Non-pigmented ciliary epithelial cell (primary cell): Measurements from ENCODE around the gene TBCA.
A peak's percentile ranks its signal among the peaks of the same experiment; 100 is the strongest.
"Not testable (repeated sequence)": the region's sequence is repeated elsewhere in the genome, so short reads cannot be mapped to it uniquely, and the experiment has no call there.

Source experiments
- DNase-seq: peaks from one replicate; pipeline ENCODE4 v3.0.0-alpha.2; 2010; ENCODE audit warnings: low read depth

Gene TBCA

DNA sequence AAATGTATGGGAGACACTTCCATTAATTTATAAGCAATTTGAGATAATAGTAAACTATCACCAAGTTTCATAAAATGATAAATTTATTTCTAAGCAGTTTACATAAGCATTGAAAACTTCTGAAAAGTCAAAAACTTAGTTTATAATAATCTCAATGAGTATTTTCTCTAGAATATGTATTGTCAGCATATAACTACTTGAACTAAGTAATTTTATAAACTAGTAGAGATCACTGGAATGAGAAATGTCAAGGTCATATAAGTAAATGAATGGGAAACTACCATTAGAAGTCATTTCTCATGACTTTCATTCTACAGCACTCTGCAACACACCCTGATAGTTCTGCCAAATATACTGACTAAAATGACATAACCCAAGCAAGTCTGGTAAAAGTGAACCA is 3.4 kb downstream of the TBCA start:
- DNase-seq, result no peak

DNA sequence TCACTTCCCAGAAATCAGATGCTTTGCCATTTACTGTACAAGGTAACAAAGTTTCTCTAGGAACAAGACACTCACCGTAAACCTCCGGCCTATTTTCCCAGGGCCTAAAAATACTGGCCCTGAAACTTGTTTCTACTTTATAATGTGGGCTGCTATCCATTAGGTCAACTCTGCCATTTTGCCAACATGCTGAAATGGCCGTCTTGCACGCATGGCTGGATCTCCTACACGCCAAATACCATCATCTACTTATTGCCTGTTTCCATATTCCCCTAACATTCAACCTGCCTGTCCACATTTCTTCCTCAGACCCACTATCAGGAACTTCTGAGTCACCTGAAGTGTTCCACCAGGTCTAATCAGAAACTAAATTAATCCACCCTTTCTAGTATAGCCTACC is 4.7 kb downstream of the TBCA start:
- DNase-seq, result no peak

DNA sequence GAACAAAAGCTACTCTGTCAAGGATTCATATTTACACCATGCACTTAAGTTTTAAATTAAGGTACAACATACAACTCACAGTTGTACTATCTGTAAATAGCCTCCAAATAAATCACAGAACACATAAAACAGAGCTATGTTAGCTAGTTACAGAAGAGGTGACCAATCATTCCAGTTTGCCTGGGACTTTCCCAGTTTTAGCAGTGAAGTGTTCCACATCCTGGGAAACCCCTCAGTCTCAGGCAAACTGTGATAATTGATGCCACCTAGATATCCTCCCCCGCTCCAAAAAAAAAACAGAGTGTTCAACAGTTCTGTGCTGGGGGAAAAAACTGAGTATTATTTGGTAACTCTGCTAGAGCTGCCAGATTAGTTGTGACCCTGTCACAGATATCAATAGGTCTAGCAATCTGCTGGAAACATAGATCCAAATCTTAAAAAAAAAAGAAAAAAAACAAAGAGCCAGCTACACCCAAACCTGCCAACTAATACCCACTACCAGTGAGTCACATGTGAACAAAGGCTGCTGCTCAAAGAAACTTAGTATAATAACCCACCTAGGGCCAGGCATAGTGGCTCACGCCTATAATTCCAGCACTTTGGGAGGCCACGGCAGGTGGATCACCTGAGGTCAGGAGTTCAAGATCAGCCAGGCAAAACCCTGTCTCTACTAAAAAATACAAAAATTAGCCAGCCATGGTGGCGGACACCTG is 5.7 kb downstream of the TBCA start:
- DNase-seq, result no peak

- DNase-seq, result no peak
Observed at GRCh38 chr5:77768978-77769377, 7.2 kb downstream of the TBCA start.

- no peak for DNase-seq
Observed at GRCh38 chr5:77767301-77767700, 8.8 kb downstream of the TBCA start.

DNA sequence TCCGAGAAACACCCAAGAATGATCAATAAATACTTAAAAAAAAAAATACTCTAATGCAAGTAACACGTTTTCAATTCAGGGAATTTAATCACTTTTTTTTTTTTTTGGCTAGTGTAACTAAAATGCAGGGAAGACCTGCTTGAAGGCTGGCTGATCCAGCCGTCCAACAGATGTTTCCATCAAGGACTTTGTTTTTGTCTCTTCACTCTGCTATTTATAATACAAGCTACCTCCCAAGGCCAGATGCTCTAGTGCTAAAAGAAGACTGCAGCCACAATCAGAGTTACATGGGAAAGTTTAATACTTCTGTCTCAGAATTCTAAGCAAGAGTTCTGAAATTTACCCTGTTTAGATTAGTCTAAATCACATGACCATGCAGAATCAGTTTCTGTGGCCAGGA is 14.5 kb downstream of the TBCA start:
- DNase-seq, result no peak

GRCh38 chr5:77758141-77758938 is 17.8 kb downstream of the TBCA start:
- DNase-seq, result no peak

- no peak for DNase-seq
Observed at GRCh38 chr5:77751328-77752023, 24.7 kb downstream of the TBCA start.

DNA sequence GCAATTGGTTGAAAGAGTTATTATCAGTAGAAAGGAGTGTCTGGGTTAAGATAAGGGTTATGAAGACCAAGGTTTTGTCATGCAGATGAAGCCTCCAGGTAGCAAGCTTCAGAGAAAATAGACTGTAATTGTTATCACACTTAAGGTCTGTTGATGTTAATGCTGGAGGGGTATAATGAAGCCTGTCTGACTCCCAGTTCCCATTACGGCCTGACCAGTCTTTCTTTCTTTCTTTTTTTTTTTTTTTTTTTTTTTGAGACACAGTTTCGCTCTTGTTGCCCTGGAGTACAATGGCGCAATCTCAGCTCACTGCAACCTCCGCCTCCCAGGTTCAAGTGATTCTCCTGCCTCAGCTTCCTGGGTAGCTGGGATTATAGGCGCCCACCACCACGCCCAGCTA is 25.2 kb downstream of the TBCA start:
- DNase-seq, result not testable (repeated sequence)

DNA sequence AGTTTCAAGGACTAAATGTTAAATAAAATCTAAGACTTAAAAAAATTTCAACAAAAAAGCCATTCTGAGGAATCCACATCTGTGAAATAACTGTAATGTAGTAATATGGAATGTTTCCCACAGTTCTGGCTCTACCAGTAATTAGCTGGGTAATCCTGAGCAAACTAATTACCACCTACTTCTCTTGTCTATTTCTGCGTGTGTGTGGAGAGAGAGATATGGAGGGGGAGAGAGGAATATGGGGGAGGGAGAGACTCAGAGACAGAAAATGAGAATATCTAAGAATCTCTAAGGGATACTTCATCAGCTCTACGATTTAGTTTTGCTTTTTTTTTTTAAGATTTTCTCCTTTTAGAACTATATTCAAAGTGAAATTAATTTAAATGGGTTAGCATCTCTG is 28.0 kb downstream of the TBCA start:
- DNase-seq, result no peak

GRCh38 chr5:77744116-77744515 is 32.0 kb downstream of the TBCA start:
- DNase-seq, result no peak

DNA sequence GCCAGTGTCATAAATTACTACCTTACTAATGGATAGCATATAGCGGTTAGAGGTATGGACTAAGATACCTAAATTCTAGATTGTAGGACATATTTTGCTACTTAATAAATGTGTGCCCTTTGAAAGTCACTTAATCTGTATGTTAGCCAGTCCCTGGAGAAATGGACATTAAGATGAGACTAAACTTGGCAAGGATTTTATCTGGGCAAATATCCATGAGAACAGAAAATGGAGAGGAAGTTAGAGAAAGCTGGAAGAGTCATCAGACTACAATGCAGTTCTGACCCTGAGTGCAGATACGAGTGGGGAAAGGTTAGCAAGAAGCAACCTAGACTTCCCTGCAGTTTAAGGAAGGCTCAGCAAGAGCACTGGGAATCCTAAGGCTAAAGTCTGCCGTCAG is 33.0 kb downstream of the TBCA start:
- DNase-seq, result peak; percentile 8

GRCh38 chr5:77741608-77742007 is 34.5 kb downstream of the TBCA start:
- DNase-seq, result no peak

DNA sequence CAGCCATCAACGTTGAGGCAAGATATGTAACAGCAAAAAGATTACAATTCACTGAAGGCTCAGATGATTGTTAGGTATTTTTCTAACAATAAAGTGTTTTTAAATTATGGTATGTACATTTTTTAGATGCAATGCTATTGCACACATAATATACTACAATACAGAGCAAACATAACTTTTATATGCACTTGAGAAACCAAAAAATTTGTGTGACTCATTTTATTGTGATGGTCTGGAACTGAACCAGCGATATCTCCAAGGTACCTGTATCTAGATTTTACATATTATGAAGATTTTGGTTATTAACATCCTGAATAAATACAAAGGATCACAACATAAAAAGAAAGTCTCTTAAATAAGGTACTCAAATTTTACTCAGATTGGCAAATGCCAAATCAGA is 41.3 kb downstream of the TBCA start:
- DNase-seq, result no peak

DNA sequence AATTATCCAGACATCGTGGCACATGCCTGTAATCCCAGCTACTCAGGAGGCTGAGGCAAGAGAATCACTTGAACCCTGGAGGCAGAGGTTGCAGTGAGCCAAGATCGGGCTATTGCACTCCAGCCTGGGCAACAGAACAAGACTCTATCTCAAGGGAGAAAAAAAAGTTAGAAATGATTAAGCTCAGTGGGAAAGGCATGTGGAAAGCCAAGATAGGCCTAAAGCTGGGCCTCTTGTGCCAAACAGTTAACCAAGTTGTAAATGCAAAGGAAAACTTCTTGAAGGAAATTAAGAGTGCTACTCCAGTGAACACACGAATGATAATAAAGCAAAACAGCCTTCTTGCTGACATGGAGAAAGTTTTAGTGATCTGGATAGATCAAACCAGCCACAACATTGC is 43.0 kb downstream of the TBCA start:
- no peak for DNase-seq

DNA sequence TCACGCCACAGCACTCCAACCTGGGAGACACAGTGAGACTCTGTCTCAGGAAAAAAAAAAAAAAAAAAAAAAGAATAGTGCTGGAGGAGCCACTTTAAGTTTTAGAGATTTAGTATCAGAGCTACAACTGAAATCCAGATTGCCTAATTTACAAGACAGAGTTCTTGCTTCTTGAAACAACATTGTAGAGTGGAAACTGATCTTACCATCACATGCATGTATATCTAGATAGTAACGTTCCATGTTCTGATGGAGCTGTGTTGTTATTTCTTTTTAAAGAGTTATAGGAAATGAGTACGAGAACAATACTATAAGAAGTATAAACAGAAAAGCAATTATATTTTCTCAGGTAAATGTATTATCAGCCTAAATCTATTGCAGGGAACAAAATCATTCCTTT is 48.9 kb downstream of the TBCA start:
- DNase-seq, result no peak

DNA sequence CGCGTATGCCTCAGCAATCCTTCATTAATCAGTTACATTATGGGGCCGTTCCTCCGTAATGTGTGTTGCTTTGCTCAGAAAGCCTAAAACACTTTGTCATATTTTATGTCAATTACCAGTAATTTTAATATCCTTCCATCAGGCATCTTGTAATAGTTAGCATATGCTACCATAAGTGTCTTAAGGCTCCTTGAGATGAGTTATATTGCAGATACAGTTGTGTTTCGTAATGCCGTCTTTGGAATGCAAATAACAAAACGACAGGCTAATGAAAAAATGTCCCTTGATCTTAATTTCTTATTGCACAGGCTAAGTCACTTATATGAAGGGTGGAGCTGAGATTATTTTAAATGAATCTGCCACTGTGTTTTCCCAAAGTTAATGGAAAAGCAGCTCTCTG is 50.5 kb downstream of the TBCA start:
- DNase-seq, result no peak

- no peak for DNase-seq
Observed at GRCh38 chr5:77724934-77725333, 51.2 kb downstream of the TBCA start.

GRCh38 chr5:77719666-77720363 is 56.3 kb downstream of the TBCA start:
- DNase-seq, result no peak

DNA sequence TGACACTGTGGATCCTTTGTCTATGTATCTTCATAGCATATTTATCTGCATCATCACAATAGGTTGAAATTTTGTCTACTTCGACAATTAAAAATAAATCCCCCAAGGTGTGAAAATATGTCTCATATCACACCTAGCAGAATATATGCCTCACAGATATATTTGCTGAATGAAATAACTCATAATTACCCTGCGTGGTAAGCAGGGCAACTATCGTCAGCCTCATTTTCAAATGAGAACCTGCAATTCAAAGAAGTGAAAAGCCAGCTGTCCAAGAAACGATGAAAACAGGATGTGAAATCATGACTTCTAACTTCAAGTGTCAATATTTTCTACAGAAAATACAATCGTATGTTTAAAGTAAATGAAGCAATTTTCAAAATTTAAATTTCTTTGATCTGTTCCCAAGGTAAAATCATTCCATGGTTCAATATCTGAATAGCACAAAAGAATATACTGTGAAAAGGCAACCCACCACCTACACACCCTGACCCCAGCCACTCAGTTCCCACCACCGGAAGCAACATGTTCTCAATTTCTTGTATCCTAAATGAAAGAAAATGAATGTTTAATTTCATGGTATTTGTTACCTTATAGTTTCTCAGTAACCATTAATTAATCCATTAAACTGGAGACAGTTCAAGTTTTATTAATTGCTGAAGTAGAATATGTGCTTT is 57.1 kb downstream of the TBCA start:
- DNase-seq, result no peak

DNA sequence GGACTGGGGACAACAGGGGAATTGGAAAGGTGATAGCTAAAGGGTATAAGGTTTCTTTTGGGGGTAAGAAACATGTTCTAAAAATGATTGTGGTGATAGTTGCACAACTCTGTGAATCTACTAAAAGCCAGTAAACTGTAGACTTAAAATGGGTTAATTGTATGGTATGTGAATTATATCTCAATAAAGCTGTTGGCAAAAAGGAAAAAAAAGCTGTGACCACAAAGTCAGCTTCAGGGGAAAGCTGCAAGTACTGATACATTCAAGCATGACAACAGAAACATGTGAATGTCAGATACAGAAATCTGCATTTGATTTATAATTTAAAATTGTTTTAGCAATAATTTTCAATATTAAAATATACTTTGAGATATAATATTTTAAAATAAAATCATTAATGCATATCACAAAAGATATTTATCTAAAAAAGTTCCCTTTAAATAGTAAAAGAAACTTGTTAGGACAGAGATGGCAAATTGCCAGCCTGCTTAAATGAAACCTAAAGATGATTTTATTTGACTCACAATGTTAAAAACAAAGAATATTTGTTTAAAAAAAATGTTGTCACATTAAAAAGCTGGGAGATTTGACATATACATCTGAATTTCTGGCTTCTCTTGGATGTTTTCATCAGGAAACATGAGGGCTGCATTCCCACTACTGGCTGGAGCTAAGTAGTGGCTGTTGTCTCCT is 66.0 kb downstream of the TBCA start:
- no peak for DNase-seq
